Measurements from ENCODE around the gene STK31.

DNA sequence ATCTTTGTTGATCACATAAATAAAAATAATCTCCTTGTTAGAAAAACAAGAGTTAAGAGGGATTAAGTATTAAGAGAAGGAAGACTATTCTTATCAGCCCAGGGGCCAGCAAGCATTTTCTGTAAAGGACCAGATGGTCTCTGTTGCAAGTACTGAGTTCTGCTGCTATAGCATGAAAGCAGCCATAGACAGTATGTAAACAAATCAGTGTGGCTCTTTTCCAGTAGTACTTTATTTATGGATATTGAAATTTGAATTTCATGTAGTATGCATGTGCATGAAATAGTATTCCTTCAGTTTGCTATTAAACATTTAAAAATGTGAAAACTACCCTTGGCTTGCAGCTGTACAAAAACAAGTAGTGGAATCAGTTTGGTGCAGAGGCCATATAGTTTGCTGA lies 81.7 kb downstream of the STK31 start:
- TF ChIP-seq BHLHE40 (IDR thresholded peaks at IDR 0.05; ENCODE audit: borderline replicate concordance) (no peak), PKNOX1 (IDR thresholded peaks at IDR 0.05) (no peak), SP1 (IDR thresholded peaks at IDR 0.05) (no peak), FOXA1 (IDR thresholded peaks at IDR 0.05) (no peak), L3MBTL2 (conservative IDR thresholded peaks at IDR 0.05) (no peak), ELF4 (IDR thresholded peaks at IDR 0.05) (no peak), HDGF (IDR thresholded peaks at IDR 0.05; ENCODE audit: borderline replicate concordance) (no peak)

Measured in HEK293T (cell line).